Cerebellar cortex (tissue), 1 donor: Measurements from ENCODE around the gene XRCC5.

ENCODE experiments used
- DNase-seq: peaks from one replicate; pipeline ENCODE4 v3.0.0-alpha.2; 2015; ENCODE audit warnings: low spot score

XRCC5 gene

DNA sequence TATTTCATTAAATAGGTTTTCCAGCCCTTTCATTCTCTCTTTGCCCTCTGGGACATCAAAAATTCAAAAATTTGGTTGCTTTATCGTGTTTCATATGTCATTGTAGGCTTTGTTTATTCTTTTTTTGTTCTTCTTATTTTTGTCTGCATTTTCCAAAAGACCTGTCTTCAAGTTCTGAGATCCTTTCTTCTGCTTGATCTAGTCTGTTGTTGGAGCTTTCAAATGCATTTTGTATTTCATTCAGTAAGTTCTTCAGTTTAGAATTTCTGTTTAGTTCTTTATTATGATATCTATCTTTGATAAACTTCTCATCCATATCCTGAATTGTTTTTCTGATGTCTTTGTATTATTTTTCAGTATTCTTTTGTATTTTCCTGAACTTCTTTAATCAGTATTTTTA lies 123.6 kb downstream of the XRCC5 start:
- DNase-seq: no peak

DNA sequence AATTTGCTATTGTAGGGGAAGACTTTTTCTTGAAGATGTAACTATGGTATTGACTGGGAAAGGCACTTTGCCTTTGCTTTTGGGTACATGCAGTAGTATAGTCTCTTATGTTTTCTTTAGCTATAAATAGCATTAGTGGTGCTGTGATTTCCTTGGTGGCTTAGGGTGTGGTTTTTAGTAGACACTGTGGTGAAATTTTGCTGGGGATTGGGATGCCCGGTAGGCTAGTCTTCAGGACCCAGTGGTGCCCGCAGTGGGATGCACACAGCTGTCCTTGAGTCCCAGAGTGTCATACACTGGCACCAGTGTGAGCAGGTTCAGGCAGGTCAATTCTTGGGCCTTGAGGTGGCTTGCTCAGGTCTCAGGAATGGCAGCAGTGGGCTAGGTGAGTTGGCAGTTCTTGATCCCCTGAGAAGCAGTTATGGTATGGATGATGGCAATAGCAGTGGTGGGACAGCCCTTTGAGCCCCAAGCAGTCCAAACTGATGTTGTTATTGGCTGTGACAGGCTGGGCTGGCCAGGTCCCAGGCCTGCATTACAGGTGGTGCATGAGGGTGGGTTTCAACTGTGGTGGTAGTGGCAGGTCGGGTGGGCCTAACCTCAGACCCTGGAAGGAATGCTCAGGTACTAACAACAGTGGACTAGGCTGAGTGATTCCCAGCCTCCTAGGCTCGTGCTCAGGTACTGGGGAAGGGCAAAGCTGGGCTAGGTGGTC lies 124.3 kb downstream of the XRCC5 start:
- no peak for DNase-seq

DNA sequence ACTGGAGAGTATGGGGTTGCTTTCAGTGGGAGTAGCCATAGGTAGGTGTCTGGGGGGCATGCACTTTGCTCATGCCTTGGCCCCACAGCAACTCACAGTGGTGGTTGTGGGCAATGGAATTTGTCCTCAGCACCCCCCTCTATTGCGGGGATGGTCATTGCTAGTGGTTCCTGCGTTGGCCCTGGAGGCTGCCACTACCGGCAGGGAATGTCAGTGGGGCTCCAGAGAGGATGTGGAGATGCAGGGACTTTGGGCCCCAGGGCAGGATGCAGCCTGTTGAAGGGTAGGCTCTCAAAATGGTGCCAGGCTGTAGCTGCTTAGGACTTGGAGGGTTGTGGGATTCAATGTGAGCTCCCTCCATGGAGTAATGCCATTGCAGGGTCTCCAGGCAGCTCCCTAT lies 125.0 kb downstream of the XRCC5 start:
- no peak for DNase-seq

DNA sequence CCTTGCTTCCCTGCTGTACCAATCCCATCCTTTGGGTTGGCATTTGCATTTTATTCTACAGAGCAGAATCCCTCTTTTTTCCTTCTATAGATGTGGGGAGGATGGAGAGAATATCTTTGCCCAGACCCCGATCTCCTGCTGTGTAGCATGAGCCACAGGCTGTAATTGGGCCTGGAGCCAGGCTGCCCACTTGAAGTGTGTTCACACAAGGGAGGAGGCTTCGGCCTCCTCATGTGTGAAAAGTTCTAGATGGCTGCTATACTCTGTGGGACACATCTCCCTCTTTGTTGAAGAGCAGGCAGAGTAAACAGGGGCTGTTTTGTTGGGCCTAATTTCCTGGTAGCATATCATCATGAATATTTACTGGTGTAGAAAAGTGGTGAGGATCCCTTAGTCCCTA lies 126.3 kb downstream of the XRCC5 start:
- DNase-seq: no peak

DNA sequence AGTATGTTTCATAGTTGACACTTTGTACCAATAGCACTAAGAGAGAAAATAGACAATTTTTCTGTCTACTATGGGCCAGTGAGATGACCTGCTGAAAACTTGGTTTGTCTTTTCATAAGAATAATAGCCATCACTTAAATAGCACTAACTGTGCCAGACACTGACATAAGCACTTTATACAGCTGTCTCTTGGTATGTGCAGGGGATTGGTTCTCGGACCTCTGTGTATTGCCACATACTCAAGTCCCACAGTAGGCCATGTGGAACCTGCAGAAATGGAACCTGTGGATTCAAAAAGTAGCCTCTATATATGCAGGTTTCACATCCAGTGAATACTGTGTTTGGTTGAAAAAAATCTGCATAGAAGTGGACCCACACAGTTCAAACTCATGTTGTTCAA lies 126.7 kb downstream of the XRCC5 start:
- DNase-seq: no peak

DNA sequence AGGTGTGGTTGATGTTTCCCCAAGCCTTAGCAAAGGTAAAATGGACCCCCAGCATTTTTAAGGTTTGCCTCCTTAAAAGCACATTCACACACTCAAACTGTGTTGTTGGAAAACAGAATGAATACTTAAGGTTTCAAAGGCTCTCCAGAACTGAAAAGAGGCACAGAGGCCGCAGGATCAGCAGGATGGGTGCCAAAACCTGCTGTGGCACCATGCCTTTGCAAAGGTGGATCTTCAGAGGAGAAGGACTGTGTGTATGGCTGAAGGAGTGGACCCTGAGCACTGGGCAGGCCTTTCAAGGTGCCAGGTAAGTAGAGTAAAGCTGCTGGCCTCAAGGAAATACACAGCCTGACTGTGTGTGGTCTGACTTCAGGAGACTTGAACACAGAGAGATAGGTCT lies 127.3 kb downstream of the XRCC5 start:
- DNase-seq: no peak

DNA sequence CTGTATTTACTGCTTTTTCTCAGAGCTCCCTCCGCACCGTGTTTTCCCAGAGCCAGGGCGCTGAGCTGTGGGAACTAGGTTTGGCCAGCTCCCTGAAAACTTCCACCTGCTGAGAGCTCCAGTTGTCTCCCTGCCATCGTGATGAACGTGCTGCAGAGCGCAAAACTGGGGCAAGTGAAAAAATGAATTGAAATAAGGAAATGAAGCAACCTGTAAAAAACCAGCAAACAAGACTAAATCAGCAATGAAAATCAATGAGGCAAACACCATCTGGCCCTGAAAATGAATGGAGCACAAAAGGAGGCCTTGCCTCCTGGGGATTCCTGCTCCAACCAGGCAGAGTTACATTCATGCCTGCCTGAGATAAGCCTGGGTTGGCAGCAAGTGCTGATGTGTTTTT lies 133.2 kb downstream of the XRCC5 start:
- DNase-seq: peak; percentile 77

DNA sequence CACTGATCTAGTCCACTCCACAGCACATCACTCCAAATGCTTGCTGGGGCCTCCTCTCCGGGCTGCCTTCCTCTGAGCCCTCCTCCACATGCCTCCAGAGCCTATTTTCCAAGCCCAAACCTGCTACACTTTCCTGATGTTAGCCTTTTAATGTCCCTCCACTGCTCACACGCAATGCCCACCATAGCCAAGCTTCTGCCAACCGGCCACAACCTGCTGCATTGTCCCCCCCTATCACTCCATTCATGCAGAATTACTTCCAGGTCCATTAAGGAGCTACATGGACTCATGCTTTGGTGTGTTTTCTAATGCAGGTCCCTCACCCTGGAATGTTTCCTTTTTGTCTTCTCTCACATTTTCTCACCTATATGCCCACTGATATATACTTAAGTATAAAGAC lies 133.9 kb downstream of the XRCC5 start:
- DNase-seq: no peak

DNA sequence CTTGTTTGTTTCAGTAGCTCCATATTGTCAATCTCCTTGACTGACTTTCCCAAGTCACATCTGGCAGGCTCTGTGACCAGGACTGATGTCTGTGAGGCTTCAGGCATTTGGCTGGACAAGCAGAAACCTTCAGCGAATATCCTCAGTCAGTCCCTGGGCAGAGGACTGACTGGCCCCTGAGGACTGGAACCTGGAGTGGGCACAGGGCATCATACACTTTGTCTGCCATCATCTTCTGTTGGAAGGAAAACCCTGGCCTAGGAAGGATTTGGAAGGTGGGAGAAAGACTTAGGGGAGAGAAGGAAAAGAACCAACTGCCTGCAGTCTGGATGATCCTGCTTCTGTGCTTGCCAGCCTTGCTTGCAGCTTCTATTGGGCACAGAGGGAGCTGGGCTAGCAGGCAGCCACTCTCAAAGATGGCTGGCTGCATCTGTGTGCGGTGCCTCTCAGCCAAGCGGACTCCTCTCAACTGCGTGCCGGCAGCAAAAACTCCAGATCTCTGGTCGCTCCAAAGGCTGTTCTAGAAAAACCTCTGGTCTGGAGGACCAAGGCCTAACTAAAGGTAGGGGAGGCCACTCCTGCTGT lies 136.3 kb downstream of the XRCC5 start:
- DNase-seq: no peak

DNA sequence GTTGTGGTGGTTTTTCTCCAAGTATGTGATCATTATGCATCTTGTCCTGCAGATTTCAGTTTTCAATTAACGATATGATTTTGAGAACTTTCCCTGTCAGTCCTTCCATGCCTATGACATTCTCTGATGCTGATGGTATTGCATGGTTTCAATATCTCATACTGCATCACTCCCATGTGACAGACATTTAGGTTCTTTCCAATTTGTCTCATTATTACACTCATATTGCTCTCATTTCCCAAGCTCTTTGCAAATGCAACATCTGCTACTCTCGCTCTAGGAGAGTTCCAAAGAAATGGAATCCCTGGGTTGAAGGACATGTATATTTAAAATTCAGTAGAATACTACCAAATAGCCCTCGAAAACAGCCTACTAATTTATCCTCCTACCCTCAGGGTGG lies 137.6 kb downstream of the XRCC5 start:
- no peak for DNase-seq
